ENCODE measurements around the gene UTP14A. TPM values are rescaled to one million over a fixed set of nuclear protein-coding genes. Genes with fewer than 3 reads are reported as not detected.

The UTP14A gene
- total RNA-seq, 1 donor from 2014 or later, result 8.9 TPM

Other genes starting within 250 kb of the UTP14A start
- gene XPNPEP2, start 167.2 kb upstream of the UTP14A start, total RNA-seq, result 0.22 TPM
- gene SASH3, start 126.2 kb upstream of the UTP14A start, total RNA-seq, result 3.8 TPM
- gene ZDHHC9, start 62.3 kb upstream of the UTP14A start, total RNA-seq, result 9.2 TPM
- gene BCORL1, start 76.5 kb downstream of the UTP14A start, total RNA-seq, result 9.8 TPM
- gene ELF4, start 204.3 kb downstream of the UTP14A start, total RNA-seq, result 3.7 TPM

Measured in cardiac septum (tissue), 1 donor.